K562 (cell line): ENCODE measurements around the gene TUBB2A. TPM values are rescaled to one million over a fixed set of nuclear protein-coding genes. Genes with fewer than 3 reads are reported as not detected.

Experiments used
- ASH1L ChIP-seq: fragments of 450-650 bp; IDR thresholded peaks from 2 replicates; pipeline ENCODE4 v1.6.1; 2018; ENCODE audit warnings: borderline replicate concordance, mild to moderate bottlenecking, low read depth; ENCODE audit not compliant: partially characterized antibody
- BRD9 ChIP-seq: fragments of 450-650 bp; IDR thresholded peaks from 2 replicates; pipeline ENCODE4 v1.6.1; 2018; ENCODE audit warnings: low read depth; ENCODE audit not compliant: partially characterized antibody
- CEBPG ChIP-seq, 3 experiments: fragments of 200-800 bp in 1 of 3; sonication (Bioruptor generic) in 1 of 3; sonication (generic) in 1 of 3; formaldehyde crosslinking in 1 of 3; IDR thresholded peaks in 2 of 3; conservative IDR thresholded peaks in 1 of 3; 2 replicates each; pipeline versions ENCODE4 v1.6.1 to v1.8.0; 2016 to 2022; ENCODE audit warnings: missing compliant biosample characterization in 2 of 3, missing genetic modification characterization in 2 of 3, mild to moderate bottlenecking in 1 of 3, missing genetic modification reagents in 1 of 3
- CTBP1 ChIP-seq: fragments of 450-650 bp; IDR thresholded peaks from 2 replicates; pipeline ENCODE4 v1.6.1; 2016; ENCODE audit warnings: borderline replicate concordance
- EZH2 ChIP-seq: IDR thresholded peaks from 2 replicates; pipeline ENCODE4 v1.6.1; 2012; ENCODE audit warnings: low read depth, mild to moderate bottlenecking, inconsistent platforms, low read length, borderline replicate concordance
- FOXA1 ChIP-seq: fragments of 450-650 bp; IDR thresholded peaks from 2 replicates; pipeline ENCODE4 v1.6.1; 2016; ENCODE audit warnings: mild to moderate bottlenecking, borderline replicate concordance
- GABPA ChIP-seq: fragments of 200-800 bp; sonication (Bioruptor generic); conservative IDR thresholded peaks from 2 replicates; pipeline ENCODE4 v1.6.1; 2016; ENCODE audit warnings: low read depth, missing genetic modification characterization, missing compliant biosample characterization
- HMGN3 ChIP-seq: IDR thresholded peaks from 2 replicates; pipeline ENCODE4 v1.6.1; 2011; ENCODE audit warnings: borderline replicate concordance, low read depth, mild to moderate bottlenecking, mixed read lengths, low read length; ENCODE audit not compliant: insufficient read length; ENCODE audit errors: extremely low read depth
- HOXB6 ChIP-seq: fragments of 250-450 bp; sonication (Bioruptor Pico); IDR thresholded peaks from 2 replicates; pipeline ENCODE4 v1.5.1; 2022; ENCODE audit warnings: mild to moderate bottlenecking, borderline replicate concordance
- KAT7 ChIP-seq: sonication (generic); formaldehyde crosslinking; IDR thresholded peaks from 2 replicates; pipeline ENCODE4 v1.8.0; 2022; ENCODE audit warnings: missing genetic modification reagents, mild to moderate bottlenecking, borderline replicate concordance
- LARP7 ChIP-seq: fragments of 450-650 bp; IDR thresholded peaks from 2 replicates; pipeline ENCODE4 v1.6.1; 2016
- MAFG ChIP-seq: fragments of 450-650 bp; conservative IDR thresholded peaks from 2 replicates; pipeline ENCODE4 v1.6.1; 2016; ENCODE audit warnings: missing genetic modification characterization, missing compliant biosample characterization
- NBN ChIP-seq: fragments of 450-650 bp; IDR thresholded peaks from 2 replicates; pipeline ENCODE4 v1.6.1; 2016; ENCODE audit warnings: low read depth, mild to moderate bottlenecking
- NCOR1 ChIP-seq: fragments of 450-650 bp; IDR thresholded peaks from 2 replicates; pipeline ENCODE4 v1.6.1; 2016; ENCODE audit warnings: mild to moderate bottlenecking, moderate library complexity
- NR3C1 ChIP-seq: sonication (generic); formaldehyde crosslinking; IDR thresholded peaks from 2 replicates; pipeline ENCODE4 v1.8.1; 2022; ENCODE audit warnings: missing genetic modification reagents
- POLR2G ChIP-seq: fragments of 200-400 bp; formaldehyde crosslinking; IDR thresholded peaks from 2 replicates; pipeline ENCODE4 v1.6.1; 2017; ENCODE audit warnings: low read depth, mild to moderate bottlenecking, antibody characterized with exemption, low read length, moderate library complexity
- RBM17 ChIP-seq: fragments of 200-400 bp; formaldehyde crosslinking; IDR thresholded peaks from 2 replicates; pipeline ENCODE4 v1.6.1; 2017; ENCODE audit warnings: low read depth, mild to moderate bottlenecking, low read length, borderline replicate concordance
- SMARCC2 ChIP-seq: fragments of 450-650 bp; IDR thresholded peaks from 2 replicates; pipeline ENCODE4 v1.6.1; 2017; ENCODE audit warnings: antibody characterized with exemption, moderate library complexity, mild to moderate bottlenecking, low read depth
- TRIM28 ChIP-seq: fragments of 450-650 bp; IDR thresholded peaks from 2 replicates; pipeline ENCODE4 v1.6.1; 2017
- WHSC1 ChIP-seq: IDR thresholded peaks from one replicate; pipeline ENCODE4 v1.6.1; 2012; ENCODE audit warnings: low read length, control low read depth, inconsistent platforms
- ZNF134 ChIP-seq: fragments of 250-450 bp; sonication (Bioruptor Pico); conservative IDR thresholded peaks from 2 replicates; pipeline ENCODE4 v1.4.0; 2020
- ZNF282 ChIP-seq: sonication (generic); formaldehyde crosslinking; IDR thresholded peaks from 2 replicates; pipeline ENCODE4 v1.8.1; 2023; ENCODE audit warnings: missing genetic modification reagents
- ZNF347 ChIP-seq: fragments of 450-650 bp; formaldehyde crosslinking; IDR thresholded peaks from 2 replicates; pipeline ENCODE4 v1.4.0; 2020; ENCODE audit warnings: low read depth, mild to moderate bottlenecking, moderate library complexity
- ZNF445 ChIP-seq: fragments of 250-450 bp; sonication (Bioruptor Pico); IDR thresholded peaks from 2 replicates; pipeline ENCODE4 v1.4.0; 2020; ENCODE audit warnings: low read depth, mild to moderate bottlenecking, moderate library complexity
- ZNF507 ChIP-seq: conservative IDR thresholded peaks from 2 replicates; pipeline ENCODE4 v1.6.1; 2017; ENCODE audit warnings: missing genetic modification characterization, missing compliant biosample characterization
- ZNF584 ChIP-seq: fragments of 200-800 bp; sonication (Bioruptor generic); IDR thresholded peaks from 2 replicates; pipeline ENCODE4 v1.6.1; 2016; ENCODE audit warnings: low read depth, mild to moderate bottlenecking, missing genetic modification characterization, missing compliant biosample characterization
- polyA plus RNA-seq, 8 experiments: library from polyadenylated mRNA; depleted of rRNA in 4 of 8; stranded (reverse) in 5 of 8; unstranded in 3 of 8; fragments of >200 nt; fragmentation: Nextera tagmentation in 2 of 8; fragmentation: Illumina TruSeq in 1 of 8; extraction: Ambion mirVana in 2 of 8; extraction: Trizol in 1 of 8; gene quantifications; 2 replicates each; pipeline versions ENCODE4 v1.2.1 to v1.2.3, GENCODE V29; 2011 to 2014; ENCODE audit warnings: inconsistent platforms in 1 of 8, missing spikeins in 1 of 8
- total RNA-seq, 7 experiments: library from RNA; depleted of rRNA in 6 of 7; stranded (reverse); fragments of >200 nt in 6 of 7; fragmentation: Illumina TruSeq in 2 of 7; extraction: Trizol in 2 of 7; gene quantifications; 2 replicates each; pipeline versions ENCODE4 v1.2.1 to v1.2.3, GENCODE V29; 2011 to 2021; ENCODE audit warnings: low replicate concordance in 1 of 7
- TF ChIP-seq, protein P1 (sequence below): fragments of 200-800 bp; sonication (Bioruptor generic); IDR thresholded peaks from 2 replicates; pipeline ENCODE4 v1.6.1; 2017; ENCODE audit warnings: missing genetic modification characterization, missing compliant biosample characterization
- TF ChIP-seq, protein P2 (sequence below): fragments of 250-450 bp; sonication (Bioruptor Pico); IDR thresholded peaks from 2 replicates; pipeline ENCODE4 v1.5.0; 2020; ENCODE audit warnings: mild to moderate bottlenecking

The TUBB2A gene
- total and polyA plus RNA-seq, 9 of the 15 experiments (the other 6 are each of a cell fraction or from before 2014, with no cell fraction given) = 3.6 to 92.1 (median 45.6) TPM

- TF ChIP-seq ZNF347 (CRISPR knock-in tag) = no peak
- no peak for TF ChIP-seq SMARCC2
- TF ChIP-seq TRIM28 = no peak
- TF ChIP-seq RBM17 = no peak
- no peak for TF ChIP-seq ZNF507 (tag)
- TF ChIP-seq ZNF282 (CRISPR knock-in tag) = 0 out of 2 replicates have a peak, but pooled peaks have one; percentile 80
- no peak; the same call in 1 of the 2 replicates for TF ChIP-seq NBN
- TF ChIP-seq EZH2 = no peak
- TF ChIP-seq, protein P1, sequence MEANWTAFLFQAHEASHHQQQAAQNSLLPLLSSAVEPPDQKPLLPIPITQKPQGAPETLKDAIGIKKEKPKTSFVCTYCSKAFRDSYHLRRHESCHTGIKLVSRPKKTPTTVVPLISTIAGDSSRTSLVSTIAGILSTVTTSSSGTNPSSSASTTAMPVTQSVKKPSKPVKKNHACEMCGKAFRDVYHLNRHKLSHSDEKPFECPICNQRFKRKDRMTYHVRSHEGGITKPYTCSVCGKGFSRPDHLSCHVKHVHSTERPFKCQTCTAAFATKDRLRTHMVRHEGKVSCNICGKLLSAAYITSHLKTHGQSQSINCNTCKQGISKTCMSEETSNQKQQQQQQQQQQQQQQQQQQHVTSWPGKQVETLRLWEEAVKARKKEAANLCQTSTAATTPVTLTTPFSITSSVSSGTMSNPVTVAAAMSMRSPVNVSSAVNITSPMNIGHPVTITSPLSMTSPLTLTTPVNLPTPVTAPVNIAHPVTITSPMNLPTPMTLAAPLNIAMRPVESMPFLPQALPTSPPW (CRISPR knock-in tag) = peak; percentile 99
- TF ChIP-seq ASH1L = no peak
- peak; percentile 64; the same call in 1 of the 2 replicates for TF ChIP-seq NCOR1
- TF ChIP-seq GABPA = no peak
- no peak for TF ChIP-seq CEBPG (CRISPR knock-in tag; IDR thresholded peaks at IDR 0.05)
- no peak for TF ChIP-seq CEBPG (tag; conservative IDR thresholded peaks at IDR 0.05 in 1 of 2, IDR thresholded peaks at IDR 0.05 in 1 of 2)
- no peak for TF ChIP-seq FOXA1
- no peak for TF ChIP-seq ZNF445 (CRISPR knock-in tag)
- no peak for TF ChIP-seq HOXB6
- no peak for TF ChIP-seq NR3C1 (CRISPR knock-in tag)
- TF ChIP-seq CTBP1 = peak; percentile 94
- no peak for TF ChIP-seq MAFG (tag)
- peak; percentile 88; the same call in 1 of the 2 replicates for TF ChIP-seq ZNF584 (CRISPR knock-in tag)
- TF ChIP-seq WHSC1 = no peak
- TF ChIP-seq LARP7 = no peak
- TF ChIP-seq BRD9 = no peak
- peak; percentile 99 for TF ChIP-seq POLR2G
- TF ChIP-seq HMGN3 = peak; percentile 77
- peak; percentile 78; the same call in 1 of the 2 replicates for TF ChIP-seq KAT7 (CRISPR knock-in tag)
- TF ChIP-seq, protein P2, sequence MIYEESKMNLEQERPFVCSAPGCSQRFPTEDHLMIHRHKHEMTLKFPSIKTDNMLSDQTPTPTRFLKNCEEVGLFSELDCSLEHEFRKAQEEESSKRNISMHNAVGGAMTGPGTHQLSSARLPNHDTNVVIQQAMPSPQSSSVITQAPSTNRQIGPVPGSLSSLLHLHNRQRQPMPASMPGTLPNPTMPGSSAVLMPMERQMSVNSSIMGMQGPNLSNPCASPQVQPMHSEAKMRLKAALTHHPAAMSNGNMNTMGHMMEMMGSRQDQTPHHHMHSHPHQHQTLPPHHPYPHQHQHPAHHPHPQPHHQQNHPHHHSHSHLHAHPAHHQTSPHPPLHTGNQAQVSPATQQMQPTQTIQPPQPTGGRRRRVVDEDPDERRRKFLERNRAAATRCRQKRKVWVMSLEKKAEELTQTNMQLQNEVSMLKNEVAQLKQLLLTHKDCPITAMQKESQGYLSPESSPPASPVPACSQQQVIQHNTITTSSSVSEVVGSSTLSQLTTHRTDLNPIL (CRISPR knock-in tag) = no peak
- no peak for TF ChIP-seq ZNF134
Observed at GRCh38 chr6:3157131-3157933, at the start of gene TUBB2A (continued).
